Measurements from ENCODE around the gene TRIM8. TPM values are rescaled to one million over a fixed set of nuclear protein-coding genes. Genes with fewer than 3 reads are reported as not detected.
"Not testable (repeated sequence)": the region's sequence is repeated elsewhere in the genome, so short reads cannot be mapped to it uniquely, and the experiment has no call there.

Gene TRIM8
- total RNA-seq, 1 donor from 2014 or later = 49.2 TPM

DNA sequence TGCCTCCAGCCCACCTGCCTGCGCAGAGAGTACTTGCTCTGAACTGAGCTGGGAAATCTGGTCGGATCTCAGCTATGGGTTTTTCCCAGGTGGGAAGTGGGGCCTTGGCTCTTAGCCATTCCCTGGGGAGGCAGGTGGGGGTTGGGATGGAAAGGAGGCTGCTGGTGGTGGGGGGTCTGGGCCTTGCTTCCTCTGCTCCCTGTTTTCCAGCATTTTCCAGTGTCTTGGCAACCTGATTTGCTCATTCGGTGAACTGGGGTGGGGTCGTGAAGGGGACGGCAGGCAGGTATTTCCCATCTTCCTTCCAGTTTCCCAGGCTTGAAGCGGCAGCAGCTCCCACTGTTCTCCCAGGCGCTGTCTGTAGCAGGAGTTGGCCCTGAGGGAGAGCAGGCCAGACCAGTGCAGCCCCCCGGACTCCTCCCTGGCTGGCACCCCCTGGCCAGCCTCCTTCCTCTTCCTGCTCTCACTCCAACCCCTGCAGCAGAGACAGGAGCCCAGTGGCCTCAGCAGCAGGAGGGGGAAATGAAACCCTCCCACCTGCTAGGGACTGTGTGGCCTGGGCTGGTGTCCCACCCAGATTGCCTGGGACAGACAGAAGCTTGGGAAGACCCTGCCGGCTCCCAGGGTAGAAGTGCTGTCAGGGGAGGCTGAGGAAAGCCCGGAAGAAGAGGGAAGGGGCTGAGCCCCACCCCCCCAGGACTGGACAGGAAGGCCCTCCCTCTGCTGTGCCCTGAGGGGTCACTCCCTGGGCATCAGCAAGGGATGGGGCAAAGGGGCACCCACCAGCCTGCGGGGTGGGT is 6.6 kb downstream of the TRIM8 start:
- no peak for DNase-seq

DNA sequence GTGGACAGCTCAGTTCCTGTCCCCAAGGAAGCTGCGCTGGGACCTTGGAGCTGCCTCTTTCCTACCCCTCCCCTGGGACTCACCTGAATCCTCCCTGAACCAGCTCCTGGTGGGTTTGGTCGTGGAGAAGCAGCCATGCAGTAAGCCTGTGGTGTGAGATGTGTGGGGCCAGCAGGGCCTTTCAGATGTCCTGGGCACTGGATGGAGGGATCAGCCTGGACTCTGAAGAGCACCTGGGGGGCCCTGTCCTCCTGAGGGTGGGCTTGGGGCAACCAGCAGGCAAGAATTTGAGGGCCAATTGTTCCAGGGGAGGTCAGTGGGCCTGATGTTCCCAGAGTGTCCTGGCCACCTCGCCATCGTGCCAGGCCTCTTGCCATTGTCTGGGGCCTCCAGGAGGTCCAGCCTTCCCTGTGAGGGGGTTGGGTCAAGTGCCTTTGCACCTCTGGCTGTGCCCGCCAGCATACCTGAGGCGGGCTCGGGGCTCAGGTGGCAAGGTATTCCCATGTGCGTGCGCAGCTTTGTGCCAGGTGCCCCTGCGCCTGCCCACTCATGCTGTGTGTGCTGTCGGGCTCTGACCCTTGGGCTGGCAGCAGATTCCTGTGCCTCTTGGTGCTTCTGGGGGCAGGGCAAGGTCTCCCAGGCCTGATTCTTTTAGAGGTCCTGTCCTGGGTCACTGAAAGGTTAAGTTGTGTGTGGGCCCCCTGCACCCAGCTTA is 7.3 kb downstream of the TRIM8 start:
- no peak for DNase-seq

DNA sequence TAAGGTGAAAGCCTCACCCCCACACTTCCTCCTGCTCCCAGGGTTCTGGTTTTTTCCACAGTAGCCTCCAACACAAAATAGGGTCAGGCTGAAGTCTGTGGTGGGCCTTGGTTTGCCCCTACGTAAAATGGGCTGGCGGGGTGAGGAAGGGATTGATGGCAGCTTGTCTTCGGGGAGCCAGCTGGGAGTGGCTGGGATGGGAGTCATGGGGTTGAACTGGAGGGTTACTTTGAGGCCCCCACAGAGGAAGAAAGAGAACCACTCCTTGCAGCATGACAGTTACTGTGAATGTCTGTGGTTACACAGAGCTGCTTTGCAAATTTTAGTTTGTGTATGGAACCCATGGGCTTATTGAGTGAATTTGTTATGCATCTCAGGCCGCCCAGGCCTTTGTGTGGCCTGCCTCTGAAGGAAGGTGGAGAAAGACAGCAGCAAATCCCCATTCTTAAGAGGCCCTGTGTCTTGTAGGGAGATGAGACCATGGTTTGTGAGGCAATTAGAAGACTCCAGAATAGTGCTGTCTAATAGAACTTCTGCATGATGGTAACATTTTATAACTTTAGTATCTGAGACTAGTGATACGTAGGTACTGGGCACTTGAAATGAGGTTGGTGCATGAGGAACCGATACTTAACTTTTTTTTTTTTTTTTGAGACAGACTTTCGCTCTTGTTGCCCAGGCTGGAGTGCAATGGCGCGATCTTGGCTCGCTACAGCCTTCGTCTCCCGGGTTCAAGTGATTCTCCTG is 8.1 kb downstream of the TRIM8 start:
- no peak for DNase-seq

DNA sequence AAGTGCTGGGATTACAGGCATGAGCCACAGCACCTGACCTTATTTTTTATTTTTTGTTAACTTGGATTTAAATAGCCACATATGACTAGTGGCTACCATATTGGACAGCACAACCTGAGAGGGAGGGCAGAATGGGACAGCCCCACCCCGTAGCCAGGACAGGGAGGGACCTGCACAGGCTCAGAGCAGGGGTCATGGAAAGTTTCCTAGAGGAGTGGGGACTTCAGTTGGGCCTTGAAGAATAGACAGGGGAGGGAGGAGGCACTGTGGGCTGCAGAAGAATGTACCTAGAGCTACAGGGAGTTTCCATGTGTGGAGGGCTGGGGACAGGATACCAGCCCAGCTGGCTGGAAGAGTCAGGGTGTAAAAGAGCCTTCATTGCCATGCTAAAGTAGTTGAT is 8.8 kb downstream of the TRIM8 start:
- DNase-seq = no peak

DNA sequence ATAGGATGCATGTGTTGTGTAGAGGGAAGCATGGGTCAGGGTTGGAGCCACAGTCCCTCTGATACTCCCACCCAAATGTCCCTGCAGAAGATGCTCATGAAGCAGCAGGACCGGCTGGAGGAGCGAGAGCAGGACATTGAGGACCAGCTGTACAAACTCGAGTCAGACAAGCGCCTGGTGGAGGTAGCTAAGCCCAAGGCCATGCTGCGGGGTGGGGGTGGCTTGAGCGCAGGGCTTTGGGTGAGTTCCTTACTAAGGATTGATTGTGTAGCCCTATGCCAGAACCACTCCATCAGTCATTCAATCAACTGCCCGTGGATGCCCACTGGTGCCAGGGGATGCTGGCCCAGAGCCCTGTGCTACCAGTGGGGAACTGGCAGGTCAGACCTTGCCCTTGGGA is 10.3 kb downstream of the TRIM8 start:
- no peak for DNase-seq

DNA sequence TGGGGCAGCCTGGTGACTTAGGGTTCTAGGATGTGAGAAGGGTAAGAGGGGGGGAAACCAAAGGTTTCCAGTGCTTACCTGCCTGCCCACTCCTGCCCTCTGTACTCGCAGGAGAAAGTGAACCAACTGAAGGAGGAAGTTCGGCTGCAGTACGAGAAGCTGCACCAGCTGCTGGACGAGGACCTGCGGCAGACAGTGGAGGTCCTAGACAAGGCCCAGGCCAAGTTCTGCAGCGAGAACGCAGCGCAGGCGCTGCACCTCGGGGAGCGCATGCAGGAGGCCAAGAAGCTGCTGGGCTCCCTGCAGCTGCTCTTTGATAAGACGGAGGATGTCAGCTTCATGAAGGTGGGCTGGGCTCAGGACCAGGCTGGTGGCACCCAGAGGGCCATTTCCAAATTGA is 10.7 kb downstream of the TRIM8 start:
- no peak for DNase-seq

DNA sequence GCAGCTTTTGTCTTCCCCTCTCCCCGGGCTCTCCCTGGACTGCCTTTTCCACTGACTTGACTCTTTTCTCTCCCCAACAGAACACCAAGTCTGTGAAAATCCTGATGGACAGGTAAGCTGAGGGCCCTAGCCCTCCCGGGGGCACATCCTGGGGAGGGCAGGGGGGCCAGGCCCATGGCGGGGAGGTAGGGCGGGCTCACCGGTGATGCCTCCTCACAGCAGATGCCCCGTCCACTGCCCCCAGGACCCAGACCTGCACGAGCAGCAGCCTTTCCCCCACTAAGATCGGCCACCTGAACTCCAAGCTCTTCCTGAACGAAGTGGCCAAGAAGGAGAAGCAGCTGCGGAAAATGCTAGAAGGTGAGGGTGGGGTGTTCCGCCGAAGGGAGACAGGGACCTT is 11.7 kb downstream of the TRIM8 start:
- no peak for DNase-seq

DNA sequence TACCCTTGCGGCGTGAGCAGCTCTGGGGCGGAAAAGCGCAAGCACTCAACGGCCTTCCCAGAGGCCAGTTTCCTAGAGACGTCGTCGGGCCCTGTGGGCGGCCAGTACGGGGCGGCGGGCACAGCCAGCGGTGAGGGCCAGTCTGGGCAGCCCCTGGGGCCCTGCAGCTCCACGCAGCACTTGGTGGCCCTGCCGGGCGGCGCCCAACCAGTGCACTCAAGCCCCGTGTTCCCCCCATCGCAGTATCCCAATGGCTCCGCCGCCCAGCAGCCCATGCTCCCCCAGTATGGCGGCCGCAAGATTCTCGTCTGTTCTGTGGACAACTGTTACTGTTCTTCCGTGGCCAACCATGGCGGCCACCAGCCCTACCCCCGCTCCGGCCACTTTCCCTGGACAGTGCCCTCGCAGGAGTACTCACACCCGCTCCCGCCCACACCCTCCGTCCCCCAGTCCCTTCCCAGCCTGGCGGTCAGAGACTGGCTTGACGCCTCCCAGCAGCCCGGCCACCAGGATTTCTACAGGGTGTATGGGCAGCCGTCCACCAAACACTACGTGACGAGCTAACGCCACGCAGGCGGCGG is 12.6 kb downstream of the TRIM8 start:
- no peak for DNase-seq

DNA sequence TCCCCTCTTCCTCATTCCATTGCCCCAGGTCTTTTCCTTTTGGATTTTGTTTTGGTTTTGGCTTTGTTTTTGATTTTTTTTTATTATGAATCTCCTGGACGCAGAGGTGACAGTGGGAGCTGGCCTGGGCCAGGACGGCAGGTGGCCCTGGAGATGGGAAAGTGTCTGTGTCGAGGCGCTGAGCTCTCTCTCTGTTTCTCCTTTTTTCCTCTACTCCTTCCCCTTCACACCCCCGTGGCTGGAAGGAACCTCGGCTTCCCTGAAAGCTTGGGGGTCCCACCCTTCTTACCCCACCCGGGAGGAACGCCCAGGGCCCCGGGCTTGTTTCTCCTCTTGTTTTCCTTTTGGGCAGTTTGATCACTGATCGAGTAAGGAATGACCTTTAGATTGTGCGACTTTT is 13.2 kb downstream of the TRIM8 start:
- no peak for DNase-seq

DNA sequence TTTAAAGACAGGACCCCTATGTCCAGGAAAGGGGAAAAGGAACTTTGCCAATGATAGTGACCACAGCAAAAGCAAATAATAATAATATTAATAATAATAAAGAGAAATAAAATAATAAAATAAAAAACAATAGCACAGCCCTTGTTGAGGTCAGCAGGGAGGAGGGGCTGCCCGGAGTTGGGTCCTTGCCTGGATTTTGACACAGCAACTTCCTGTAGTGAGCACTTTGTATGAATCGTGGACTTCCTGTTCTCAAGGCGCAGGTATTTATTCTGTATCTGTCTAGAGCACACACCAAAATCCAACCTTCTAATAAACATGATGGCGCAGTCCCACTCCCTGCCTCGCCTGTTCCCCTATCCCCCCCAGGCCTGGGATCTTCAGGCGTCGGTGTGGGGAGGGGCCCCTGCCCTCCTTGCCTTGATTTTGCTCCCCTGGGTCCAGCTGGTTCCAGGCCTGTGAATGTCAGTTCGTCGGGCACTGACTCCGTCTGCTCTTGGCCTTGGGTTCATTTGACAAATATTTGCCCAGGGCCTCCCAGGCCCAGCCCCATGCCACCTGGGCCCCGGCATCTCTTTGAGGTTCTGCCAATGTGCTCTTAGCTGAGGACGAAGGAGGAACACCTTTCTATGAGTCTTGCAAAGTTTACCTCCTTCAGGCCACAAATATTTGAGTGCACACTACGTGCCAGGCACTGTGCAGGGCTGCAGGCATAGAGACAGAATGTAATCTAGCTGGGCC is 13.9 kb downstream of the TRIM8 start:
- no peak for DNase-seq

DNA sequence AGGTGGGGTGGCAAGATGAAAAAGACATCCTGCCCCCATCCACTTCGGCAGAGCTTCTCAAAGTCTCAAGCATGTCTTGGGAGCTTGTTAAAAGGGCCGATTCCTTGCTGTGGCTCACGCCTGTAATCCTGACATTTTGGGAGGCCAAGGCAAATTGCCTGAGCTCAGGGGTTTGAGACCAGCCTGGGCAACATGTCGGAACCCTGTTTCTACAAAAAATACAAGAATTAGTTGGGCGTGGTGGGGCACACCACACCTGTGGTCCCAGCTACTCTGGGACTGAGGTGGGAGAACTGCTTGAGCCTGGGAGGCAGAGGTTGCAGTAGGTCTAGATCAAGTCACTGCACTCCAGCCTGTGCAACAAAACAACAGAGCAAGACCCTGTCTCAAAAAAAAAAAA is 14.5 kb downstream of the TRIM8 start:
- DNase-seq = no peak

DNA sequence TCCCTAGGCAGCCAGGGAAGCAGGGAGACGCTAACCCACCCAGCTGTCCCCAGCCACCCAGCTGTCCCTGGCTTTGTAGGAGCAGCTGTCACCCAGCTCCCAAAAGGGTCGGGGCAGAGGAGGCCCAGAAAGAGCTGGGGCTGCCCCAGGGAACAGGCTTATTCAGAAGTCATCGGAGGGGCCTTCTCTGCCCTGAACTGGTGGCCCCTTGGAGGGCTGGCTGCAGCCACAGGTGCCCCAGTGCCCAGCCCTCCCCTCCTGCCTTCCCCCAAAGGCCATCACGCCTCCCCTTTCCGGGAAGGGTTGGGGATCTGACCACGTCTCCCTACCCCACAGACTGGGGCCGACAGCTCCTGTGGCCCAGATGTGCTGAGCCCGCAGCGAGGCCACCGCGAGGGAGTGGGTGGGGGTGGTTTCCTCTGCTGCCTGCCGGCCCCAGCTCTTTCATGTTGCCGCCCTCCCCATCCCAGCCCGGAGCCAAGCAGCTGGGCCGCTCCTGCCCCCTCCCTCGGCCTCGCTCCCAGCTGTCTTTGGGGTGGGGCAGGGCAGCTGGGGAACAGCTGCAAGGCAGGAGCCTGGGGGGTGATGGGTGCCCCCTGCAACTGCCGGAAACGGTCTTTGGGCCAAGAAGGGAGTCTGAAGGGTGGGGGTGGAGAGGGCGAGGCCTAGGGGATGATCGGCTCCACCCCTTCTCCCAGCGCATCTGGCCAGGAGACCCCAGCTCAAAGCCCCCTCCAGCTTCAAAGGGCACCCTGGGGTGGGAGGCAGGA is 16.8 kb downstream of the TRIM8 start:
- DNase-seq = peak; percentile 87

DNA sequence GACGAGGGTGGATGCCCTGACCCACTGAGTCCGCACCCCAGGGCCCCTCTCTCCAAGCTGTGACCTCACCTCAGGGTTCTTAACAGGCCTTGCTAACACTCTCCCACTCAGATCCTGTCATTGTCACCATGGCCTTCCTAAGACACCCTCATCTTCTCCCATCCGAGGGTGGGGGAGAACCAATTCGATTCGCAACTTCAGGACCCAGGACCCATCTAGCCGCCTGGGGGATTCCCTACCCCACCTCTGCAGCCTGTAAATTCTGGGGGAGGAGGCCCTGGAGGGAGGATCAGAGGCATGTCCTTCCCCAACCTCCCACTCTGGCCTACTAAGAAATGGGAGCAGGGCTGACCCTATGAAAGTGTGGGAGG is 17.4 kb downstream of the TRIM8 start:
- no peak for DNase-seq

DNA sequence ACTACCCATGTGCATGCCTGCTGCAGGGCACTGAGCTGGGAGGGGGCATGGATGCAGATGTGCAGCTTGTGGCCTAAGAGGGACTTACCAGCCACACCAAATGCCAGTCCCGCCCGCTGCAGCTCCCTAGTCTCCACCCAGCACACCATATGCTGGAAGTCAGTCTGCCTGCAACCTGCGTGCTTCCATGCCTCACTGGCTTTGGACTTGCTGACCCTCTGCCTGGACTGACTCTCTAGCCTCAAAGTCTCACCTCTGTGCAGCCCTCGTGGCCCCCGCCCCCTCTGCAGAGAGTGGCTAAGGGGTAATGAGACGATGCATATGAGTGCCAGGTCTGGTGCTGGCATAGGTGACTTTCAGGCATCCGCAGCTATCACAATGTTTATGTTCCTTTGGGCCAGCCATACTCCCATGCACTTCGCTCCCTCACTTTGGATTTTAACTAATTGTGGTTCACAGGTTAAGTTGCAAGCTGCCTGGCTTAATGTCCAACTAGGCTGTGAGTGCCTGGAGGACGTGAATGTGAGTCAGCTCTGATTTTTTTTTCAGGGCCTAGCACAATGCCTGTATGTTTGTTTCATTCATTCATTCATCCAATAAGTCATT is 21.7 kb downstream of the TRIM8 start:
- DNase-seq = no peak

DNA sequence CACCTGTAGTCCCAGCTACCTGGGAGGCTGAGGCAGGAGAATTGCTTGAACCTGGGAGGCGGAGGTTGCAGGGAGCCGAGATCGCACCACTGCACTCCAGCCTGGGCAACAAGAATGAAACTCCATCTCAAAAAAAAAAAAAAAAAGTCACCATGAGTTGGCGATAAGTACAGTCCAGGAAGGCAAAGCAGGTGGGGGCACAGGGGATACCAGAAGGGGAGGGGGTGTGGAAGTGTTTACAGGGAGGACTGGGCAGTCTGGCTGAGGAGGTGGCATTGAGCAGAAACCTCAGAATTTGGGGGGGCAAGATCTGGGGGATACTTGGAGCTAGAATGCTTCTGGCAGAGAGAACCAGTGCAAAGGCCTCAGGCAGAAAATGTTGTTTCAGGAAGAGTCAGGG is 23.1 kb downstream of the TRIM8 start:
- DNase-seq = not testable (repeated sequence)

DNA sequence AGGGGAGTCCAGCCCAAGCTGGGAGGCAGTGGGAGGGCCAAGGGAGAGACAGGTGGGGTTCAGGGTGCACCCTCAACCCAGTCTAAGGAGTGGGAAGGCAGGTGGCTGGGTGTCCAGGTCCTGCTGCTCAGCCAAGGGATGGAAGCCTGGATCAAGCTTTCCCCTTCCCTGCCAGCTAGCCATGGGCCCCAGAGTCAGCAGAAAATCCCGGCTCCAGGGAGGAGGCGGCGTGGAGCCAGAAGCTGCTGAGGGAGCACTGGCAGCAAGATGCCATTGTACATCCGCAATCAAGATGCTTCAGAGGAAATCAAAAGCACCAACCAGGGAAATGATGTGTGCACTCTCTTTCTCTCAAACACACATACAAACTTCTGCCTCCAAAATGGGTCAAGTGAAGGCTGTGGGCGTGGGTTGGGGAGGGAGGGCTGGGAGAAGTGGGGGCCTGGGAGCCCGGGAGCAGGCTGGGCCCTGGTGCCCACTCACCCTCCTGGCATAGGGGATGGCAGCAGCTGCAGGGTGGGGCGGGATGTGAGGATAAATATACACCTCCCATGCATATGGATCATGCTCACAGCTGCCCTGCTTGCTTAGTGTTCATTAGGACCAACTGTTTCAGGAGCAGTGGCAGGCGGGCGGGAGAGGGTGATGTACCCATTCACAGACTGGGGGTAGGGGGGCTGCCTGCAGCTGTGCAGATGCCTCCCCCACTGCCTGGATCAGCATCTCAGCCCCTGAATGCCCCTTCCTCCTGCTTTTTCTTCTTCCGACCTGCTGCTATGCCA is 24.2 kb downstream of the TRIM8 start:
- DNase-seq = no peak

DNA sequence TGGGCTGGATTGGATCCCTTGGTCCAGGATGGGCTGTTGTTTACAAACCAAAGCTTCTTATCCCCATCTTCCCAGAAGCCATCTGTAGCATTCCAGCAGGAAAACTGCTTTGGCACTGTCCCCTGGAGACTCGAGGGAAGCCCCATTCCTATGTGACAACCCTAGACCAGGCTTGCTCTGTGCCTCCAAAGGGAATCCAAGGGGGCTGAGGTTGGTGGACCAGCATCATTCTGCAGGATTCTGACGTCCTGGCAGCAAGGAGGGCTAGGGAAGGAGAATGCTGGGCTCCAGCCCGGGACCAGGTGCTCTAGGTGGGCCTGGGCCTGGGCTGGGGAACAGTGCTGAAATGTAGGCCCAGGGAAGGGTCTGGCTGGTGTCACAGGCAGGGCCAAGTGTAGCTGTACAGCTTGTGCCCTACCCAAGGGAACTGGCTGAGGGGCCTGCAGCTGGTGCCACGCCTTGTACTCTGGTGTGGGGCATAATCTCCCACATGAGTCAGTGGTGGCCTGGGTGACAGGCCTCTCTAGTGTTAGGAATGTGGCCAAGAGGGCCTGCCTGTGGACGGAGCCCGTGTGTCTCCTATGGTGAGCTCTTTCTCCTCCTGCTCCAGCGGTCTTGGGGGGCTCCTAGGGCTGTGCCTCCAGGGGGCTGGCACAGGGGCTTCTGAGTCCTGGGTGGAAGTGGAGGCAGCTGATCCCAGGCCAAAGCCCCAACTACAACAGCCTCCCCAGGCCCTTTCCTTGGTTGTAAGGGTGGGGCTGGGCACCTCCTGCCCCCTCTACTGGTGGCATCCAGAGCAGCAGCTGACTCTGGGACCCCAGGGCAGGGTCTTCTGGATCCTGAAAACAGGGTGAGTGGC is 25.2 kb downstream of the TRIM8 start:
- no peak for DNase-seq

DNA sequence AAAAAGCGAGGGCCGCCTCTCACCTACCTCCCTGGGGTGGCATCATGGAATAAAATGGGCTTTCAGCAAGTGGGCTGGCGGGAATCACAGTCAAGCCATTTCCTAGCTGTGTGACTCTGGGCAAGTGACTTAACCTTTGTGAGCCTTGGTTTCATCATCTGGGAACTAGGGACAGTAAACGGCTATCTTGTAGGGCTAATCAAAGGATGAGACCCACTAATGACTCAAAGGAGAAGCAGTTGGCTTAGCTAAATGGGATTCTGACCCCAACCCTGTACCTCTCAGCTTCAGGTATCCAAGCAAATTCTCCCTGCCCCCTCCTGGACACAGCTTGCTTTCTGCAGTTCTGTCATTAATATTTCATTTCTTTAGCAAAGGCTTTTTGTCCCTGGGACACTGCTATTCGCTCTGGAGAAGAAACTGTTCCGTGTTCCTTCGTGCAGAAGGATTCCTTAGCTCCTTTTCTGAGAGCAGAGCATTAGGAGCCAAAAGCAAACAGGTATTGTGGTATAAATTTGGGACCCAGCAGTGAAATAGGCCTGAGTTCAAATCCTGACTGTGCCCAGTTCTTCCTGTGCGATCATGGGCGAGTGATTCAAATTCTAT is 25.9 kb downstream of the TRIM8 start:
- DNase-seq = no peak

Measured in skin of body (tissue), 2 donors.